Keratinocyte (primary cell): Measurements from ENCODE around the gene VANGL1. TPM values are rescaled to one million over a fixed set of nuclear protein-coding genes. Genes with fewer than 3 reads are reported as not detected.

ENCODE experiments used
- DNase-seq: peaks from one replicate; pipeline ENCODE4 v3.0.0-alpha.2; 2011; ENCODE audit warnings: low read depth, missing footprints, low spot score
- FAIRE-seq: peaks from 2 replicates; lab custom pipeline; 2011; peaks lifted over from hg19 to GRCh38; lab: Jason Lieb, UNC
- H2AFZ ChIP-seq: 2 replicates; pipeline ENCODE4 v1.6.0; 2012; ENCODE audit warnings: low read length, control low read depth, inconsistent platforms; ENCODE audit not compliant: control insufficient read depth
- H3K27ac ChIP-seq: 2 replicates; pipeline ENCODE4 v1.5.1; 2011; ENCODE audit warnings: low read length; ENCODE audit not compliant: control insufficient read depth, insufficient read depth
- H3K27me3 ChIP-seq: 3 replicates; pipeline ENCODE4 v1.6.0; 2011; ENCODE audit warnings: low read length; ENCODE audit not compliant: control insufficient read depth, insufficient read depth; ENCODE audit errors: extremely low read depth
- H3K36me3 ChIP-seq, 2 experiments: 2 replicates in 1 of 2; 3 replicates in 1 of 2; pipeline ENCODE4 v1.5.1; 2011; ENCODE audit warnings: low read length in 2 of 2, mild to moderate bottlenecking in 1 of 2; ENCODE audit not compliant: control insufficient read depth in 2 of 2, insufficient read depth in 2 of 2; ENCODE audit errors: extremely low read depth in 1 of 2
- H3K4me1 ChIP-seq: 3 replicates; pipeline ENCODE4 v1.5.1; 2011; ENCODE audit warnings: low read length; ENCODE audit not compliant: control insufficient read depth, insufficient read depth; ENCODE audit errors: extremely low read depth
- H3K4me2 ChIP-seq: 3 replicates; pipeline ENCODE4 v1.6.0; 2011; ENCODE audit warnings: low read depth, low read length; ENCODE audit not compliant: control insufficient read depth, insufficient read depth; ENCODE audit errors: extremely low read depth
- H3K4me3 ChIP-seq, 3 experiments: fragments of 200-600 bp in 1 of 3; sonication (generic) in 1 of 3; 2 replicates in 2 of 3; 3 replicates in 1 of 3; pipeline ENCODE4 v1.5.1; 2011 to 2016; ENCODE audit warnings: low read length in 3 of 3, mild to moderate bottlenecking in 3 of 3, control low read depth in 2 of 3, inconsistent platforms in 1 of 3, low read depth in 1 of 3, mixed read lengths in 1 of 3, mixed run types in 1 of 3, moderate library complexity in 1 of 3; ENCODE audit not compliant: control insufficient read depth in 2 of 3, insufficient read depth in 2 of 3; ENCODE audit errors: extremely low read depth in 1 of 3
- H3K79me2 ChIP-seq: 2 replicates; pipeline ENCODE4 v1.6.0; 2012; ENCODE audit warnings: low read length; ENCODE audit not compliant: control insufficient read depth, insufficient read depth
- H3K9ac ChIP-seq: 3 replicates; pipeline ENCODE4 v1.6.0; 2011; ENCODE audit warnings: low read length; ENCODE audit not compliant: control insufficient read depth, insufficient read depth; ENCODE audit errors: extremely low read depth
- H3K9me1 ChIP-seq: 3 replicates; pipeline ENCODE4 v1.6.0; 2011; ENCODE audit warnings: low read length; ENCODE audit not compliant: control insufficient read depth, insufficient read depth; ENCODE audit errors: extremely low read depth
- H3K9me3 ChIP-seq: 2 replicates; pipeline ENCODE4 v1.5.1; 2012; ENCODE audit warnings: low read depth, low read length; ENCODE audit not compliant: control insufficient read depth
- H4K20me1 ChIP-seq: 3 replicates; pipeline ENCODE4 v1.6.0; 2011; ENCODE audit warnings: low read length; ENCODE audit not compliant: control insufficient read depth, insufficient read depth; ENCODE audit errors: extremely low read depth
- CTCF ChIP-seq, 3 experiments: IDR thresholded peaks in 1 of 3; conservative IDR thresholded peaks in 1 of 3; optimal IDR thresholded peaks in 1 of 3; 2 replicates in 2 of 3; 3 replicates in 1 of 3; pipeline versions ENCODE3 to v1.5.1; 2011; ENCODE audit warnings: low read length in 3 of 3, mild to moderate bottlenecking in 3 of 3, moderate library complexity in 2 of 3, control low read depth in 1 of 3, inconsistent platforms in 1 of 3; ENCODE audit not compliant: insufficient read depth in 2 of 3; ENCODE audit errors: extremely low read depth in 1 of 3
- EZH2 ChIP-seq: IDR thresholded peaks from one replicate; pipeline ENCODE4 v1.6.1; 2012; ENCODE audit warnings: inconsistent platforms, mild to moderate bottlenecking, low read length, moderate library complexity
- dilution Hi-C: fragments of 300-500 bp; cut with MboI; formaldehyde crosslinking; loops from one replicate; pipeline ENCODE4 v1.7.0; 2020; ENCODE audit warnings: low sequenced_read_pairs; ENCODE audit not compliant: extremely low pct_ligation_motif_present
- polyA plus RNA-seq, 5 experiments: library from polyadenylated mRNA; depleted of rRNA in 3 of 5; stranded (reverse) in 3 of 5; stranded (forward) in 1 of 5; unstranded in 1 of 5; fragments of >200 nt; gene quantifications; 1 replicate in 1 of 5; 2 replicates in 3 of 5; 3 replicates in 1 of 5; pipeline versions ENCODE4 v1.2.1 to v1.2.3, GENCODE V29; 2011 to 2012; ENCODE audit warnings: missing spikeins in 2 of 5, low read depth in 1 of 5, low replicate concordance in 1 of 5

Gene VANGL1
- polyA plus RNA-seq, 1 donor (not counting 4 experiments of a cell fraction or from before 2014, with no cell fraction given): 22.4 TPM

DNA sequence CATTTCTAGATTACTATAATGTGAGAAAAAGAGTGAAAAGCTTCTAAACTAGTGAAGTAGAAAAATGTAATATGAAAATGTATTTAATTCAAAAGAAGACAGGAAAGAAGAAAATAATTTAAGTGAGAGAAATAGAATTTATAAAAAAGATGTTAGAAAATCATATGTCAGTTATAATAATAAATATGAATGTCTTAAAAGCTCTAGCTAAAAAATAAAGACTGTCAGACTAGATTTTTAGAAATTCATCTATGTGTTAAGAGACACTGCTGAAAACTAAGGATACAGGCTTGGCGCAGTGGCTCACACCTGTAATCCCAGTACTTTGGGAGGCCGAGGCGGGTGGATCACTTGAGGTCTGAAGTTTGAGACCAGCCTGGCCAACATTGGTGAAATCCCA lies 37.3 kb upstream of the VANGL1 start:
- TF ChIP-seq CTCF (optimal IDR thresholded peaks at IDR 0.05 in 1 of 3, IDR thresholded peaks at IDR 0.05 in 1 of 3, conservative IDR thresholded peaks at IDR 0.05 in 1 of 3; ENCODE audit: extremely low read depth in 1 of 3, insufficient read depth in 2 of 3, low read length in 3 of 3): no peak
- TF ChIP-seq EZH2: no peak
- peaks cover 10% of the 10 kb centered on the region for H3K4me1 ChIP-seq
- dilution Hi-C loops: no loop called here
- H4K20me1 ChIP-seq: no peaks in the 10 kb centered on the region
- H3K9me1 ChIP-seq: no peaks in the 10 kb centered on the region
- FAIRE-seq: no peak
- no peak overlapping the region for H3K4me3 ChIP-seq
- no peaks in the 10 kb centered on the region for H3K27me3 ChIP-seq
- H2AFZ ChIP-seq: no peak overlapping the region
- no peak overlapping the region for H3K4me2 ChIP-seq
- H3K9me3 ChIP-seq: no peaks in the 10 kb centered on the region
- no peak for DNase-seq
- H3K36me3 ChIP-seq: no peaks in the 10 kb centered on the region
- no peak overlapping the region for H3K27ac ChIP-seq
- H3K79me2 ChIP-seq: no peaks in the 10 kb centered on the region
- no peak overlapping the region for H3K9ac ChIP-seq

GRCh38 chr1:115606305-115606704 lies 35.5 kb upstream of the VANGL1 start:
- no peak overlapping the region for H2AFZ ChIP-seq
- no peaks in the 10 kb centered on the region for H3K27me3 ChIP-seq
- FAIRE-seq (peak; percentile 36), DNase-seq (no peak)
- dilution Hi-C loops: no loop called here
- no peak overlapping the region for H3K4me2 ChIP-seq
- no peak overlapping the region for H3K27ac ChIP-seq
- no peaks in the 10 kb centered on the region for H3K9me1 ChIP-seq
- no peaks in the 10 kb centered on the region for H4K20me1 ChIP-seq
- no peaks in the 10 kb centered on the region for H3K36me3 ChIP-seq
- H3K4me3 ChIP-seq: no peak overlapping the region
- no peaks in the 10 kb centered on the region for H3K79me2 ChIP-seq
- no peak overlapping the region for H3K9ac ChIP-seq
- H3K4me1 ChIP-seq: peaks cover 10% of the 10 kb centered on the region
- H3K9me3 ChIP-seq: no peaks in the 10 kb centered on the region
- TF ChIP-seq EZH2: no peak
- no peak for TF ChIP-seq CTCF (optimal IDR thresholded peaks at IDR 0.05 in 1 of 3, IDR thresholded peaks at IDR 0.05 in 1 of 3, conservative IDR thresholded peaks at IDR 0.05 in 1 of 3; ENCODE audit: extremely low read depth in 1 of 3, insufficient read depth in 2 of 3, low read length in 3 of 3)
